H1 (cell line): ENCODE results near the gene SPECC1. TPM values are rescaled to one million over a fixed set of nuclear protein-coding genes. Genes with fewer than 3 reads are reported as not detected.
A peak's percentile ranks its signal among the peaks of the same experiment; 100 is the strongest.

Source experiments
- CTCF ChIA-PET: fragments of 300-600 bp; sonication (Branson Sonifier 250); formaldehyde crosslinking; loops from one replicate; lab custom pipeline; 2021; ENCODE audit not compliant: partially characterized antibody; lab: Charles Lee
- POLR2A ChIA-PET: fragments of 300-600 bp; sonication (Branson Sonifier 250); formaldehyde crosslinking; loops from one replicate; lab custom pipeline; 2021; ENCODE audit warnings: inconsistent platforms; ENCODE audit not compliant: partially characterized antibody; lab: Charles Lee
- DNase-seq, 2 experiments: peaks; one replicate each; pipeline versions ENCODE4 v3.0.0 to v3.0.0-alpha.2; 2010 to 2022; ENCODE audit warnings: low spot score in 2 of 2, low read depth in 1 of 2, mixed read lengths in 1 of 2
- FAIRE-seq: peaks from 2 replicates; lab custom pipeline; 2011; peaks lifted over from hg19 to GRCh38; lab: Jason Lieb, UNC
- H2AFZ ChIP-seq: 2 replicates; pipeline ENCODE4 v1.8.1; 2012; ENCODE audit warnings: low read length, inconsistent platforms
- H2AK5ac ChIP-seq: 2 replicates; pipeline ENCODE4 v1.6.1; 2013; ENCODE audit warnings: low read depth, low read length
- H2BK120ac ChIP-seq: replicated peaks from 2 replicates; pipeline ENCODE3; 2013; ENCODE audit warnings: low read depth, low read length, inconsistent platforms
- H2BK12ac ChIP-seq: 2 replicates; pipeline ENCODE4 v1.6.1; 2013; ENCODE audit warnings: low read depth, low read length
- H2BK15ac ChIP-seq: 2 replicates; pipeline ENCODE4 v1.6.1; 2013; ENCODE audit warnings: low read length
- H2BK20ac ChIP-seq: 2 replicates; pipeline ENCODE4 v1.6.1; 2013; ENCODE audit warnings: low read length
- H2BK5ac ChIP-seq: 2 replicates; pipeline ENCODE4 v1.6.1; 2013; ENCODE audit warnings: low read depth, low read length
- H3K14ac ChIP-seq: 2 replicates; pipeline ENCODE4 v1.6.1; 2013; ENCODE audit warnings: inconsistent platforms; ENCODE audit not compliant: insufficient read length
- H3K18ac ChIP-seq: 2 replicates; pipeline ENCODE4 v1.6.1; 2013; ENCODE audit warnings: low read length; ENCODE audit errors: extremely low read depth
- H3K23ac ChIP-seq: 2 replicates; pipeline ENCODE4 v1.6.1; 2013; ENCODE audit warnings: inconsistent platforms; ENCODE audit not compliant: insufficient read length
- H3K23me2 ChIP-seq: 2 replicates; pipeline ENCODE4 v1.6.1; 2013; ENCODE audit warnings: low read depth, low read length
- H3K27ac ChIP-seq: 2 replicates; pipeline ENCODE4 v1.6.1; 2011; ENCODE audit warnings: low read depth, low read length, inconsistent platforms
- H3K27me3 ChIP-seq, 4 experiments: replicated peaks in 1 of 4; 1 replicate in 1 of 4; 2 replicates in 3 of 4; pipeline versions ENCODE4 v1.6.1 to v1.8.1; 2011 to 2013; ENCODE audit warnings: low read length in 3 of 4, mild to moderate bottlenecking in 3 of 4, inconsistent platforms in 2 of 4, mixed read lengths in 2 of 4, moderate library complexity in 1 of 4; ENCODE audit not compliant: control insufficient read depth in 3 of 4, insufficient read depth in 3 of 4; ENCODE audit errors: extremely low read depth in 1 of 4
- H3K36me3 ChIP-seq, 4 experiments: 2 replicates each; pipeline versions ENCODE4 v1.6.1 to v1.8.1; 2011 to 2013; ENCODE audit warnings: mild to moderate bottlenecking in 4 of 4, low read length in 3 of 4, moderate library complexity in 2 of 4, control low read depth in 1 of 4, inconsistent platforms in 1 of 4; ENCODE audit not compliant: insufficient read depth in 4 of 4, control insufficient read depth in 2 of 4
- H3K4ac ChIP-seq: replicated peaks from 2 replicates; pipeline ENCODE3; 2013; ENCODE audit warnings: low read length, low read depth, mixed read lengths, inconsistent platforms; ENCODE audit not compliant: insufficient read length
- H3K4me1 ChIP-seq, 4 experiments: replicated peaks in 1 of 4; 1 replicate in 1 of 4; 2 replicates in 3 of 4; pipeline versions ENCODE4 v1.6.1 to v1.8.1; 2011 to 2013; ENCODE audit warnings: low read length in 3 of 4, inconsistent platforms in 2 of 4, mixed read lengths in 1 of 4; ENCODE audit not compliant: insufficient read depth in 4 of 4, control insufficient read depth in 3 of 4
- H3K4me2 ChIP-seq, 2 experiments: 2 replicates each; pipeline versions ENCODE4 v1.6.1 to v1.8.1; 2011 to 2013; ENCODE audit warnings: low read depth in 2 of 2, low read length in 2 of 2, control low read depth in 1 of 2, inconsistent platforms in 1 of 2, mild to moderate bottlenecking in 1 of 2; ENCODE audit not compliant: insufficient read depth in 1 of 2
- H3K4me3 ChIP-seq, 4 experiments: fragments of 200-600, 300-600 bp in 1 of 4; sonication (generic), shearing (Covaris generic), sonication (Bioruptor Twin) in 1 of 4; 2 replicates each; pipeline versions ENCODE4 v1.5.1 to v1.8.1; 2011 to 2016; ENCODE audit warnings: low read length in 4 of 4, low read depth in 3 of 4, control low read depth in 2 of 4, inconsistent platforms in 2 of 4, mild to moderate bottlenecking in 2 of 4, mixed read lengths in 1 of 4, moderate library complexity in 1 of 4; ENCODE audit not compliant: insufficient read depth in 2 of 4; ENCODE audit errors: extremely low read depth in 1 of 4
- H3K56ac ChIP-seq: replicated peaks from 2 replicates; pipeline ENCODE3; 2013; ENCODE audit warnings: low read depth, mild to moderate bottlenecking, mixed read lengths, low read length, inconsistent platforms; ENCODE audit not compliant: insufficient read length
- H3K79me1 ChIP-seq: 2 replicates; pipeline ENCODE4 v1.6.1; 2013; ENCODE audit warnings: low read depth, low read length, control low read depth
- H3K79me2 ChIP-seq, 2 experiments: 2 replicates each; pipeline versions ENCODE4 v1.6.1 to v1.8.1; 2012 to 2013; ENCODE audit warnings: low read length in 2 of 2, mild to moderate bottlenecking in 2 of 2, inconsistent platforms in 1 of 2; ENCODE audit not compliant: insufficient read depth in 2 of 2, control insufficient read depth in 1 of 2
- H3K9ac ChIP-seq, 4 experiments: replicated peaks in 1 of 4; 1 replicate in 1 of 4; 2 replicates in 3 of 4; pipeline versions ENCODE4 v1.6.1 to v1.8.1; 2011 to 2013; ENCODE audit warnings: low read depth in 3 of 4, low read length in 3 of 4, control low read depth in 2 of 4, mild to moderate bottlenecking in 2 of 4, moderate library complexity in 2 of 4, inconsistent platforms in 1 of 4; ENCODE audit errors: extremely low read depth in 1 of 4
- H3K9me3 ChIP-seq, 2 experiments: 2 replicates each; pipeline versions ENCODE4 v1.6.1 to v1.8.1; 2012 to 2013; ENCODE audit warnings: mild to moderate bottlenecking in 2 of 2, moderate library complexity in 2 of 2, control low read depth in 1 of 2, inconsistent platforms in 1 of 2, low read depth in 1 of 2, low read length in 1 of 2, mixed read lengths in 1 of 2; ENCODE audit not compliant: insufficient read depth in 2 of 2
- H4K20me1 ChIP-seq, 2 experiments: replicated peaks in 1 of 2; 2 replicates each; pipeline versions ENCODE3 to v1.8.1; 2011 to 2013; ENCODE audit warnings: inconsistent platforms in 2 of 2, low read length in 2 of 2, mild to moderate bottlenecking in 1 of 2; ENCODE audit not compliant: insufficient read depth in 2 of 2, control insufficient read depth in 1 of 2
- H4K5ac ChIP-seq: 2 replicates; pipeline ENCODE4 v1.6.1; 2013; ENCODE audit warnings: low read length, low read depth, mixed read lengths, inconsistent platforms; ENCODE audit not compliant: insufficient read length
- H4K8ac ChIP-seq: 2 replicates; pipeline ENCODE4 v1.8.0; 2013; ENCODE audit warnings: mild to moderate bottlenecking, moderate library complexity, low read length, inconsistent platforms; ENCODE audit not compliant: insufficient read depth; ENCODE audit errors: extremely low read depth
- H4K91ac ChIP-seq: replicated peaks from 2 replicates; pipeline ENCODE3; 2013; ENCODE audit warnings: low read length, mixed read lengths, inconsistent platforms; ENCODE audit not compliant: insufficient read length
- CHD2 ChIP-seq: IDR thresholded peaks from 2 replicates; pipeline ENCODE4 v1.6.1; 2012; ENCODE audit warnings: low read length, improper control_type of control experiment
- KDM1A ChIP-seq: fragments of 200-600, 300-600 bp; sonication (generic); IDR thresholded peaks from 2 replicates; pipeline ENCODE4 v1.7.1; 2016; ENCODE audit warnings: mild to moderate bottlenecking, low read length, borderline replicate concordance
- SAP30 ChIP-seq: fragments of 300-600 bp; sonication (generic); IDR thresholded peaks from 2 replicates; pipeline ENCODE4 v1.7.1; 2012; ENCODE audit warnings: low read length, moderate library complexity, mild to moderate bottlenecking, inconsistent platforms; ENCODE audit not compliant: insufficient read depth, insufficient replicate concordance
- WGBS, 2 experiments: shearing (Covaris generic) in 1 of 2; methylation state at CpG; one replicate each; pipeline versions ENCODE4 v1.1.6 to v1.1.7; 2013 to 2015; ENCODE audit warnings: low lambda C conversion rate in 2 of 2, mixed read lengths in 2 of 2, inconsistent platforms in 1 of 2, low coverage in 1 of 2, missing lambda C conversion rate in 1 of 2; ENCODE audit not compliant: insufficient replicate concordance in 2 of 2, insufficient coverage in 1 of 2, insufficient read length in 1 of 2; ENCODE audit errors: extremely low coverage in 1 of 2, missing lambda C conversion rate in 1 of 2; 5-methylcytosine and 5-hydroxymethylcytosine counted together
- polyA plus RNA-seq, 7 experiments: library from polyadenylated mRNA; depleted of rRNA in 3 of 7; stranded (reverse) in 5 of 7; unstranded in 2 of 7; fragments of >200 nt in 5 of 7; fragments of 200-250 nt in 2 of 7; gene quantifications; 1 replicate in 5 of 7; 2 replicates in 1 of 7; 4 replicates in 1 of 7; pipeline versions ENCODE4 v1.2.1 to v1.2.3, GENCODE V29; 2011 to 2013; ENCODE audit warnings: missing spikeins in 2 of 7, mixed read lengths in 2 of 7
- total RNA-seq: library from RNA; stranded (reverse); fragmentation: NEBNext Ultra II Directional; extraction: Animal tissue kit (Norgen Biotek cat#: 25700); gene quantifications from 2 replicates; pipeline ENCODE4 v1.2.1, GENCODE V29; 2021

The SPECC1 gene
- total and polyA plus RNA-seq, 2 of the 8 experiments (the other 6 are each of a cell fraction or from before 2014, with no cell fraction given) = 35.8 to 87.9 TPM

DNA sequence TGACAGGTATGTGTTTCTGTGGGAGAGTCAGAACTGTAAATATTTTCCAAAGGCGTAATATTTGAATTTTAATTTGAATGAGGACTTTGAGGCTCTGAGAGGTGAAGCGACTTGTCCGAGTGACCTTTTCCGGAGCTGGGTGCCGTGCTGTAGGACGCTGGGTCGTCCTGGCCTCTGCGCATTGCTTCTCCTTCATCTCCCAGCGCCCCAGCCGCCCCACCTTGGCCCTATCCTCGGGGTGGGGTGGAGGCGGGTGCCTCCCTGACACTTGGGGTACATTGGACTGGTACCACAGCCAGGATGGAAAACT, 147.8 kb downstream of the SPECC1 start:
- CTCF ChIA-PET = interaction anchor here (0.7 to 2.2 kb wide), 2 partner anchors 18 to 35 kb away, joined by 3 to 7 read pairs; no protein-coding TSS in a partner anchor

More for the DNA sequence above, 147.8 kb downstream of the SPECC1 start:
- Histone ChIP-seq H3K4me2 (peak overlapping the region; percentile 94 to 95), H3K18ac (no peak overlapping the region), H3K23me2 (peaks cover 4% of the 10 kb centered on the region; the same call in 1 of the 2 replicates), H4K91ac (peak overlapping the region; percentile 38), H3K4ac (no peak overlapping the region), H3K36me3 (0 out of 8 replicates have a peak, but pooled peaks cover 0 to 2% (median 0%) of the 10 kb centered on the region in 4 experiments), H3K79me2 (peaks cover 10 to 52% of the 10 kb centered on the region in 2 experiments), H2BK12ac (no peak overlapping the region; the same call in 1 of the 2 replicates), H2BK15ac (no peak overlapping the region), H3K9ac (peak overlapping the region; percentile 60 to 92 (median 90)), H3K14ac (no peak overlapping the region), H3K27me3 (no peaks in the 10 kb centered on the region; a peak in 1 of 7 replicates), H2AFZ (no peak overlapping the region), H3K9me3 (no peaks in the 10 kb centered on the region), H2BK120ac (no peak overlapping the region), H2BK5ac (no peak overlapping the region; the same call in 1 of the 2 replicates), H3K4me3 (peak overlapping the region; percentile 70 to 85 (median 83)), H4K20me1 (peaks cover 14 to 18% of the 10 kb centered on the region in 2 experiments), H4K5ac (no peak overlapping the region), H2BK20ac (no peak overlapping the region), H3K27ac (no peak overlapping the region), H2AK5ac (no peak overlapping the region), H3K79me1 (peaks cover 9% of the 10 kb centered on the region; the same call in 1 of the 2 replicates), H3K23ac (no peak overlapping the region), H3K56ac (no peak overlapping the region), H4K8ac (no peak overlapping the region), H3K4me1 (peaks cover 0 to 19% (median 8%) of the 10 kb centered on the region in 4 experiments; a peak in 6 of 7 replicates)
- POLR2A ChIA-PET = interaction anchor here (0.6 to 2.0 kb wide), 8 partner anchors 8 to 67 kb away, joined by 3 to 7 read pairs (median 4); no protein-coding TSS in a partner anchor
- FAIRE-seq (no peak), DNase-seq (no peak)
- 12% methylated on average over 12 of the region's 12 CpGs; no CpG with 5 or more reads in 1 of the 2 experiments for WGBS, 2 experiments
- no peak for TF ChIP-seq CHD2
- no peak for TF ChIP-seq KDM1A
- peak; percentile 17 for TF ChIP-seq SAP30
- TF ChIP-seq, all 59 proteins: peak for 1
